ENCODE measurements around the gene TRIM74.
"Not testable (repeated sequence)": the region's sequence is repeated elsewhere in the genome, so short reads cannot be mapped to it uniquely, and the experiment has no call there.

DNA sequence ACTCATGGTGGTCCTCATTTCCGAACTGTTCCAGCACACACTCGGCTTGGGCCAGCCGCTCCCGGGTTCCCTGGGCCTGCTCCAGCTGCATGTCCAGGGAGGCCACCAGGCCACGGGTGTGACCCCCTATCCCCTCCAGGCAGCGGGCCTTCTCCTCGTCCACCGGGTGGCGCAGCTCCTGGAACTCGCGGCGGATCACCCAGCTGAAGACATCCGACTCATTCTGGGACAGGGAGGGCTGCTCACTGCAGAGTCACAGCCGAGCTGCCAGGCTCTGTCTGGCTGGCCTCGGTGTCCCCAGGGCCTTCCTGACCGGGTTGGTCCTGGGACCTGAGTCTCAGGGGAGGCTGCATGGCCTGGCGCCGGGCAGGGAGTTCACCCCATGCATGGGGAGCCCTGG, 9.2 kb downstream of the TRIM74 start:
- TF ChIP-seq CTCF (IDR thresholded peaks at IDR 0.05; ENCODE audit: poor library complexity); EZH2 (IDR thresholded peaks at IDR 0.05; ENCODE audit: borderline replicate concordance); EZH2phosphoT487 (IDR thresholded peaks at IDR 0.05; ENCODE audit: low read depth, severe bottlenecking, unreplicated experiment): not testable (repeated sequence)
